NCI-H146 (cell line): ENCODE results near the gene METTL26.

Experiments used
- DNase-seq: peaks from one replicate; lab custom pipeline; 2025; lab: John Stamatoyannopoulos, UW

Gene METTL26

GRCh38 chr16:636206-637080, at the start of gene METTL26:
Gene METTL26, minus strand, starts transcription at chr16:636305. Its CDS starts 15 bp downstream, at chr16:636290.
- peak; percentile 99 for DNase-seq

- peak; percentile 46 for DNase-seq
These were observed 49.0 kb upstream of the METTL26 start for GRCh38 chr16:684961-685696.

- peak; percentile 98 for DNase-seq
These were observed 48.1 kb upstream of the METTL26 start, which contains the start of gene JMJD8 for GRCh38 chr16:684071-684794. Gene JMJD8, minus strand, starts transcription at chr16:684334. Its CDS starts 15 bp downstream, at chr16:684319.

- no peak for DNase-seq
These were observed 47.4 kb upstream of the METTL26 start for GRCh38 chr16:683396-684070.

GRCh38 chr16:682493-683395, 46.6 kb upstream of the METTL26 start:
- DNase-seq: no peak

- peak; percentile 16 for DNase-seq
These were observed 45.8 kb upstream of the METTL26 start for GRCh38 chr16:681746-682427.

- peak; percentile 37 for DNase-seq
These were observed 45.1 kb upstream of the METTL26 start for GRCh38 chr16:680967-681745.

- no peak for DNase-seq
These were observed 44.5 kb upstream of the METTL26 start for GRCh38 chr16:680625-680945.

- peak; percentile 90 for DNase-seq
These were observed 43.9 kb upstream of the METTL26 start, which contains the start of gene STUB1 for GRCh38 chr16:679814-680624. Gene STUB1, plus strand, starts transcription at chr16:680410. Its CDS starts 116 bp downstream, at chr16:680526.

- DNase-seq: peak; percentile 87
These were observed 43.0 kb upstream of the METTL26 start for GRCh38 chr16:678858-679813.

GRCh38 chr16:678209-678857, 42.2 kb upstream of the METTL26 start:
- DNase-seq: peak; percentile 55

- peak; percentile 95 for DNase-seq
These were observed 41.4 kb upstream of the METTL26 start for GRCh38 chr16:677316-678190.

- peak; percentile 93 for DNase-seq
These were observed 40.8 kb upstream of the METTL26 start for GRCh38 chr16:676913-677312.

- DNase-seq: no peak
These were observed 40.4 kb upstream of the METTL26 start for GRCh38 chr16:676565-676902.

- no peak for DNase-seq
These were observed 39.9 kb upstream of the METTL26 start for GRCh38 chr16:675884-676564.
